ENCODE measurements around the gene MARF1. TPM values are rescaled to one million over a fixed set of nuclear protein-coding genes. Genes with fewer than 3 reads are reported as not detected.

Gene MARF1
- total and polyA plus RNA-seq, 9 of the 15 experiments (the other 6 are each of a cell fraction or from before 2014, with no cell fraction given): 4.7 to 33.2 (median 11.7) TPM

DNA sequence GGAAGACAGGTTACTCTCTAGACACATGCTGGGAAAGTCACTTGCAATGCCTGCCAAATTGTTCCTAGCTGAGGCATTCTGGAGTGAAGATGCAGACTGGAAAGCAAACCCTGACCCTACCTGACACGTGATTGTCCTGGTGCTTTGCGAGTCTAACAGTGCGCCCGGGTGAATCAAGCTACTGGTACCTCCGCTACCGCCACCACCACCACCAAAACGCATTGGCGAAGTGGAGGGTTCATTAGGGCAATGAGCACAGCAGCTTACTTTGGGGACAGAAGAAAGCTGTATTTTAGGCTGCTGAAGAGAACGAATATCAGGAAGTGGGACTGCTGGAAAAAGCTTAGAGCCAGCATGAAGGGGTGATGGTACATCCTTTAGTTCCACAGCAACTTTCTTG lies 7.0 kb downstream of the MARF1 start:
- Histone ChIP-seq H2AFZ (ENCODE audit: low read depth, low read length) (no peak overlapping the region), H3K27me3 (ENCODE audit: control insufficient read depth in 2 of 2, insufficient read depth in 2 of 2, low read length in 2 of 2) (no peaks in the 10 kb centered on the region), H3K4me2 (ENCODE audit: insufficient read depth, low read length) (no peak overlapping the region), H3K9me3 (replicated peaks; ENCODE audit: control insufficient read depth, insufficient read depth, low read depth, low read length) (no peaks in the 10 kb centered on the region), H3K79me2 (ENCODE audit: control insufficient read depth, insufficient read depth, low read length) (peaks cover 13% of the 10 kb centered on the region), H4K20me1 (replicated peaks; ENCODE audit: control insufficient read depth, insufficient read depth, low read length) (no peaks in the 10 kb centered on the region), H3K9ac (ENCODE audit: insufficient read depth in 1 of 2, low read depth in 2 of 2, low read length in 2 of 2) (no peak overlapping the region), H3K27ac (ENCODE audit: extremely low read depth, low read depth, low read length) (no peak overlapping the region), H3K36me3 (ENCODE audit: control insufficient read depth, insufficient read depth, low read length) (peaks cover 76% of the 10 kb centered on the region), H3K9me1 (ENCODE audit: control insufficient read depth, insufficient read depth, low read length) (no peaks in the 10 kb centered on the region), H3K4me3 (no peak overlapping the region), H3K4me1 (replicated peaks in 1 of 2; ENCODE audit: control insufficient read depth in 2 of 2, insufficient read depth in 2 of 2, low read length in 2 of 2) (peaks cover 0 to 7% of the 10 kb centered on the region in 2 experiments; a peak in 2 of 5 replicates)
- in situ Hi-C loops (cut with MboI) (no loop called here), intact Hi-C loops (cut with micrococcal nuclease) (no loop called here)
- TF ChIP-seq CBX5 (IDR thresholded peaks at IDR 0.05; ENCODE audit: borderline replicate concordance, low read depth) (no peak), HLTF (IDR thresholded peaks at IDR 0.05) (no peak), ZNF311 (CRISPR knock-in tag; IDR thresholded peaks at IDR 0.05) (no peak)
- TF ChIP-seq, protein P1, sequence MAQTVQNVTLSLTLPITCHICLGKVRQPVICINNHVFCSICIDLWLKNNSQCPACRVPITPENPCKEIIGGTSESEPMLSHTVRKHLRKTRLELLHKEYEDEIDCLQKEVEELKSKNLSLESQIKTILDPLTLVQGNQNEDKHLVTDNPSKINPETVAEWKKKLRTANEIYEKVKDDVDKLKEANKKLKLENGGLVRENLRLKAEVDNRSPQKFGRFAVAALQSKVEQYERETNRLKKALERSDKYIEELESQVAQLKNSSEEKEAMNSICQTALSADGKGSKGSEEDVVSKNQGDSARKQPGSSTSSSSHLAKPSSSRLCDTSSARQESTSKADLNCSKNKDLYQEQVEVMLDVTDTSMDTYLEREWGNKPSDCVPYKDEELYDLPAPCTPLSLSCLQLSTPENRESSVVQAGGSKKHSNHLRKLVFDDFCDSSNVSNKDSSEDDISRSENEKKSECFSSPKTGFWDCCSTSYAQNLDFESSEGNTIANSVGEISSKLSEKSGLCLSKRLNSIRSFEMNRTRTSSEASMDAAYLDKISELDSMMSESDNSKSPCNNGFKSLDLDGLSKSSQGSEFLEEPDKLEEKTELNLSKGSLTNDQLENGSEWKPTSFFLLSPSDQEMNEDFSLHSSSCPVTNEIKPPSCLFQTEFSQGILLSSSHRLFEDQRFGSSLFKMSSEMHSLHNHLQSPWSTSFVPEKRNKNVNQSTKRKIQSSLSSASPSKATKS (CRISPR knock-in tag; IDR thresholded peaks at IDR 0.05): no peak
- no peak for ATAC-seq
- 88% methylated on average over 9 of the region's 9 CpGs for WGBS (ENCODE audit: insufficient coverage, low coverage, missing lambda C conversion rate)
- ChIA-PET POLR2A (interaction anchor here (0.9 to 1.6 kb wide), 2 partner anchors 8 to 40 kb away, joined by 3 read pairs; no protein-coding TSS in a partner anchor), CTCF (ENCODE audit: low intra/inter-chr PET ratio) (no interaction called here)
- DNase-seq (ENCODE audit: extremely low read depth in 1 of 4, low spot score in 3 of 4): no peak
- no peak for FAIRE-seq
- no TSS peak for BruUV-seq (replicated peaks)
